Measurements from ENCODE around the gene CENPP. TPM values are rescaled to one million over a fixed set of nuclear protein-coding genes. Genes with fewer than 3 reads are reported as not detected.

Gene CENPP
- total RNA-seq, 1 experiment from 2014 or later, result 14.3 TPM

DNA sequence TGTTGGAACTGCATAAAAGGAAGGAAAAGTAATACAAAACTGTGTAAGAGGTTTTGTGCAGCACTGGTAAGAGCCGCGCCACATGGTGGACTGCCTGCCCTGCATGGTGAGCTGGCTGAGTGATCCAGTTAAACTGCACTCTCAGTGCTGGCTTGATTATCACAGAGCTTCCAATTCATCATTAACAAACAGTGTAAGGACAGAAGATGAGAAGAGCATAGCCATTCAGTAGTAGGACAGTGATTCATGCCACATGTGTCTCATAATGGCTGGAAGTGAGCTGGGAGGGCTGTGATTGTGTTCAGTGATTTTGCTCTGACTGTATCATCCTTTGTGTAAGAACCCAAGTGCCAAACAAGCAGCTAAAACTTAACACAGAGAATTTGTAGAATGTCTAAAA lies 142.5 kb downstream of the CENPP start:
- Mint-ChIP-seq H3K27ac (no peak overlapping the region), H3K9me3 (no peaks in the 10 kb centered on the region), H3K4me3 (no peak overlapping the region), H3K4me1 (no peaks in the 10 kb centered on the region), H3K36me3 (no peaks in the 10 kb centered on the region), H3K27me3 (ENCODE audit: low read depth) (no peaks in the 10 kb centered on the region)
- no peak for DNase-seq (ENCODE audit: low spot score)
- CTCF ChIA-PET, result no interaction called here
- no peak for ATAC-seq
- POLR2A ChIA-PET, result no interaction called here
- TF ChIP-seq HMGA2 (CRISPR knock-in tag; IDR thresholded peaks at IDR 0.05) (no peak), TP53 (CRISPR knock-in tag; IDR thresholded peaks at IDR 0.05) (no peak)

DNA sequence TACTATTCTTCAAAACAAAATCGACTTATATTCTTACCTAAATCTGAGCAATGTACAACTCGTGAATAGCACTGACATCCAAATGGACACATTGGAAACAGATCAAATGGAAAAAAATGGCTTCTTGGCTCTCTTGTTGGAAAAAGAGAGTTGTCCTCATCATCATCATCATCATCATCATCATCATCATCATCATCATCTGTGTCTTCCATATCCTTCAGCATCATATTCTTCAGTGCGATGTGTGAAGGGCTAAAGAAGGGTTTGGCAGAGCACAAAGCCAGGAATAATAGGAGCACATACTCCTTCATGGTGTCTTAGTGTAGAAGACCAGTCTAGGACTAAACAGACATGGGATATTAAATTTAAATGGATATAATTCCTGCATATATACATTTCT lies 148.8 kb downstream of the CENPP start:
- ChIA-PET POLR2A (no interaction called here), CTCF (no interaction called here)
- Mint-ChIP-seq H3K9me3 (peaks cover 4% of the 10 kb centered on the region), H3K4me1 (peaks cover 1% of the 10 kb centered on the region; the same call in 1 of the 2 replicates), H3K27ac (no peak overlapping the region), H3K27me3 (ENCODE audit: low read depth) (no peaks in the 10 kb centered on the region), H3K4me3 (no peak overlapping the region), H3K36me3 (peaks cover 2% of the 10 kb centered on the region; the same call in 1 of the 2 replicates)
- no peak for TF ChIP-seq NR2C2 (CRISPR knock-in tag; IDR thresholded peaks at IDR 0.05)
- no peak for TF ChIP-seq RORB (CRISPR knock-in tag; IDR thresholded peaks at IDR 0.05)
- no peak for TF ChIP-seq CDX4 (CRISPR knock-in tag; IDR thresholded peaks at IDR 0.05; ENCODE audit: borderline replicate concordance)
- TF ChIP-seq, protein P1, sequence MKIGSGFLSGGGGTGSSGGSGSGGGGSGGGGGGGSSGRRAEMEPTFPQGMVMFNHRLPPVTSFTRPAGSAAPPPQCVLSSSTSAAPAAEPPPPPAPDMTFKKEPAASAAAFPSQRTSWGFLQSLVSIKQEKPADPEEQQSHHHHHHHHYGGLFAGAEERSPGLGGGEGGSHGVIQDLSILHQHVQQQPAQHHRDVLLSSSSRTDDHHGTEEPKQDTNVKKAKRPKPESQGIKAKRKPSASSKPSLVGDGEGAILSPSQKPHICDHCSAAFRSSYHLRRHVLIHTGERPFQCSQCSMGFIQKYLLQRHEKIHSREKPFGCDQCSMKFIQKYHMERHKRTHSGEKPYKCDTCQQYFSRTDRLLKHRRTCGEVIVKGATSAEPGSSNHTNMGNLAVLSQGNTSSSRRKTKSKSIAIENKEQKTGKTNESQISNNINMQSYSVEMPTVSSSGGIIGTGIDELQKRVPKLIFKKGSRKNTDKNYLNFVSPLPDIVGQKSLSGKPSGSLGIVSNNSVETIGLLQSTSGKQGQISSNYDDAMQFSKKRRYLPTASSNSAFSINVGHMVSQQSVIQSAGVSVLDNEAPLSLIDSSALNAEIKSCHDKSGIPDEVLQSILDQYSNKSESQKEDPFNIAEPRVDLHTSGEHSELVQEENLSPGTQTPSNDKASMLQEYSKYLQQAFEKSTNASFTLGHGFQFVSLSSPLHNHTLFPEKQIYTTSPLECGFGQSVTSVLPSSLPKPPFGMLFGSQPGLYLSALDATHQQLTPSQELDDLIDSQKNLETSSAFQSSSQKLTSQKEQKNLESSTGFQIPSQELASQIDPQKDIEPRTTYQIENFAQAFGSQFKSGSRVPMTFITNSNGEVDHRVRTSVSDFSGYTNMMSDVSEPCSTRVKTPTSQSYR (CRISPR knock-in tag; IDR thresholded peaks at IDR 0.05), result no peak
- TF ChIP-seq HMGA2 (CRISPR knock-in tag; IDR thresholded peaks at IDR 0.05), result no peak
- no peak for TF ChIP-seq ZNF317 (CRISPR knock-in tag; IDR thresholded peaks at IDR 0.05; ENCODE audit: borderline replicate concordance, low read depth)
- TF ChIP-seq E2F5 (CRISPR knock-in tag; IDR thresholded peaks at IDR 0.05), result no peak
- TF ChIP-seq ZNF416 (CRISPR knock-in tag; IDR thresholded peaks at IDR 0.05), result no peak
- TF ChIP-seq, protein P2, sequence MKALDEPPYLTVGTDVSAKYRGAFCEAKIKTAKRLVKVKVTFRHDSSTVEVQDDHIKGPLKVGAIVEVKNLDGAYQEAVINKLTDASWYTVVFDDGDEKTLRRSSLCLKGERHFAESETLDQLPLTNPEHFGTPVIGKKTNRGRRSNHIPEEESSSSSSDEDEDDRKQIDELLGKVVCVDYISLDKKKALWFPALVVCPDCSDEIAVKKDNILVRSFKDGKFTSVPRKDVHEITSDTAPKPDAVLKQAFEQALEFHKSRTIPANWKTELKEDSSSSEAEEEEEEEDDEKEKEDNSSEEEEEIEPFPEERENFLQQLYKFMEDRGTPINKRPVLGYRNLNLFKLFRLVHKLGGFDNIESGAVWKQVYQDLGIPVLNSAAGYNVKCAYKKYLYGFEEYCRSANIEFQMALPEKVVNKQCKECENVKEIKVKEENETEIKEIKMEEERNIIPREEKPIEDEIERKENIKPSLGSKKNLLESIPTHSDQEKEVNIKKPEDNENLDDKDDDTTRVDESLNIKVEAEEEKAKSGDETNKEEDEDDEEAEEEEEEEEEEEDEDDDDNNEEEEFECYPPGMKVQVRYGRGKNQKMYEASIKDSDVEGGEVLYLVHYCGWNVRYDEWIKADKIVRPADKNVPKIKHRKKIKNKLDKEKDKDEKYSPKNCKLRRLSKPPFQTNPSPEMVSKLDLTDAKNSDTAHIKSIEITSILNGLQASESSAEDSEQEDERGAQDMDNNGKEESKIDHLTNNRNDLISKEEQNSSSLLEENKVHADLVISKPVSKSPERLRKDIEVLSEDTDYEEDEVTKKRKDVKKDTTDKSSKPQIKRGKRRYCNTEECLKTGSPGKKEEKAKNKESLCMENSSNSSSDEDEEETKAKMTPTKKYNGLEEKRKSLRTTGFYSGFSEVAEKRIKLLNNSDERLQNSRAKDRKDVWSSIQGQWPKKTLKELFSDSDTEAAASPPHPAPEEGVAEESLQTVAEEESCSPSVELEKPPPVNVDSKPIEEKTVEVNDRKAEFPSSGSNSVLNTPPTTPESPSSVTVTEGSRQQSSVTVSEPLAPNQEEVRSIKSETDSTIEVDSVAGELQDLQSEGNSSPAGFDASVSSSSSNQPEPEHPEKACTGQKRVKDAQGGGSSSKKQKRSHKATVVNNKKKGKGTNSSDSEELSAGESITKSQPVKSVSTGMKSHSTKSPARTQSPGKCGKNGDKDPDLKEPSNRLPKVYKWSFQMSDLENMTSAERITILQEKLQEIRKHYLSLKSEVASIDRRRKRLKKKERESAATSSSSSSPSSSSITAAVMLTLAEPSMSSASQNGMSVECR (CRISPR knock-in tag; IDR thresholded peaks at IDR 0.05; ENCODE audit: borderline replicate concordance), result no peak
- TF ChIP-seq, protein P3, sequence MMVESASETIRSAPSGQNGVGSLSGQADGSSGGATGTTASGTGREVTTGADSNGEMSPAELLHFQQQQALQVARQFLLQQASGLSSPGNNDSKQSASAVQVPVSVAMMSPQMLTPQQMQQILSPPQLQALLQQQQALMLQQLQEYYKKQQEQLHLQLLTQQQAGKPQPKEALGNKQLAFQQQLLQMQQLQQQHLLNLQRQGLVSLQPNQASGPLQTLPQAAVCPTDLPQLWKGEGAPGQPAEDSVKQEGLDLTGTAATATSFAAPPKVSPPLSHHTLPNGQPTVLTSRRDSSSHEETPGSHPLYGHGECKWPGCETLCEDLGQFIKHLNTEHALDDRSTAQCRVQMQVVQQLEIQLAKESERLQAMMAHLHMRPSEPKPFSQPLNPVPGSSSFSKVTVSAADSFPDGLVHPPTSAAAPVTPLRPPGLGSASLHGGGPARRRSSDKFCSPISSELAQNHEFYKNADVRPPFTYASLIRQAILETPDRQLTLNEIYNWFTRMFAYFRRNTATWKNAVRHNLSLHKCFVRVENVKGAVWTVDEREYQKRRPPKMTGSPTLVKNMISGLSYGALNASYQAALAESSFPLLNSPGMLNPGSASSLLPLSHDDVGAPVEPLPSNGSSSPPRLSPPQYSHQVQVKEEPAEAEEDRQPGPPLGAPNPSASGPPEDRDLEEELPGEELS (CRISPR knock-in tag; IDR thresholded peaks at IDR 0.05), result no peak
- no peak for TF ChIP-seq ATF6 (CRISPR knock-in tag; IDR thresholded peaks at IDR 0.05)
- no peak for TF ChIP-seq NR1H2 (CRISPR knock-in tag; IDR thresholded peaks at IDR 0.05)
- TF ChIP-seq MXD4 (CRISPR knock-in tag; IDR thresholded peaks at IDR 0.05; ENCODE audit: borderline replicate concordance), result no peak
- TF ChIP-seq TEAD4 (CRISPR knock-in tag; IDR thresholded peaks at IDR 0.05), result no peak
- no peak for TF ChIP-seq SOX15 (CRISPR knock-in tag; IDR thresholded peaks at IDR 0.05)
- ATAC-seq (no peak), DNase-seq (ENCODE audit: low spot score) (no peak)
